GM21825 (cell line): Measurements from ENCODE around the gene KLHL2.
"Not testable (repeated sequence)": the region's sequence is repeated elsewhere in the genome, so short reads cannot be mapped to it uniquely, and the experiment has no call there.

Source experiments
- ATAC-seq: cut with Tn5 transposase; IDR thresholded peaks from one replicate; pipeline ENCODE4 v1.9.1; 2021; ENCODE audit warnings: mild to moderate bottlenecking, moderate library complexity; ENCODE audit not compliant: unreplicated experiment

Gene KLHL2

GRCh38 chr4:165199722-165200121 lies 7.6 kb upstream of the KLHL2 start:
- no peak for ATAC-seq

- no peak for ATAC-seq
These were observed 5.6 kb upstream of the KLHL2 start for GRCh38 chr4:165201806-165202205.

- ATAC-seq, result no peak
These were observed 3.6 kb upstream of the KLHL2 start for GRCh38 chr4:165203541-165204461.

GRCh38 chr4:165204462-165204830 lies 2.9 kb upstream of the KLHL2 start:
- ATAC-seq, result no peak

GRCh38 chr4:165207016-165207430 lies 338 bp upstream of the KLHL2 start:
- ATAC-seq, result peak; percentile 20

GRCh38 chr4:165208221-165208652 lies 876 bp downstream of the KLHL2 start:
- no peak for ATAC-seq

GRCh38 chr4:165208741-165209388 lies 1.5 kb downstream of the KLHL2 start:
- ATAC-seq, result no peak

GRCh38 chr4:165209796-165210195 lies 2.4 kb downstream of the KLHL2 start:
- ATAC-seq, result no peak

GRCh38 chr4:165210566-165210965 lies 3.2 kb downstream of the KLHL2 start:
- ATAC-seq, result no peak

- not testable (repeated sequence) for ATAC-seq
These were observed 5.3 kb downstream of the KLHL2 start for GRCh38 chr4:165212647-165213046.

- ATAC-seq, result not testable (repeated sequence)
These were observed 6.0 kb downstream of the KLHL2 start for GRCh38 chr4:165213404-165213803.

GRCh38 chr4:165213991-165214709 lies 6.8 kb downstream of the KLHL2 start:
- ATAC-seq, result not testable (repeated sequence)

GRCh38 chr4:165215034-165215751 lies 7.8 kb downstream of the KLHL2 start:
- peak; percentile 52 for ATAC-seq

- peak; percentile 72 for ATAC-seq
These were observed 8.6 kb downstream of the KLHL2 start for GRCh38 chr4:165215761-165216487.

GRCh38 chr4:165217325-165217724 lies 10.0 kb downstream of the KLHL2 start:
- no peak for ATAC-seq

- not testable (repeated sequence) for ATAC-seq
These were observed 13.9 kb downstream of the KLHL2 start for GRCh38 chr4:165221306-165221705.

GRCh38 chr4:165221993-165222650 lies 14.8 kb downstream of the KLHL2 start:
- ATAC-seq, result not testable (repeated sequence)

- ATAC-seq, result no peak
These were observed 15.3 kb downstream of the KLHL2 start for GRCh38 chr4:165222651-165222994.

GRCh38 chr4:165227401-165227800 lies 20.0 kb downstream of the KLHL2 start:
- ATAC-seq, result not testable (repeated sequence)
